GM18868 (cell line): Measurements from ENCODE around the gene ACCSL.

Experiments used
- ATAC-seq: cut with Tn5 transposase; IDR thresholded peaks from one replicate; pipeline ENCODE4 v1.9.1; 2021; ENCODE audit warnings: mild to moderate bottlenecking, moderate library complexity; ENCODE audit not compliant: unreplicated experiment

ACCSL gene

GRCh38 chr11:44017443-44018126, 30.2 kb upstream of the ACCSL start:
- ATAC-seq = no peak

- no peak for ATAC-seq
Observed at GRCh38 chr11:44018127-44018521, 29.7 kb upstream of the ACCSL start.

- ATAC-seq = no peak
Observed at GRCh38 chr11:44018829-44019228, 29.0 kb upstream of the ACCSL start.

- ATAC-seq = no peak
Observed at GRCh38 chr11:44024977-44025376, 22.8 kb upstream of the ACCSL start.

GRCh38 chr11:44025727-44026126, 22.1 kb upstream of the ACCSL start:
- no peak for ATAC-seq

GRCh38 chr11:44028401-44028800, 19.4 kb upstream of the ACCSL start:
- no peak for ATAC-seq

- ATAC-seq = no peak
Observed at GRCh38 chr11:44028816-44029506, 18.8 kb upstream of the ACCSL start.

GRCh38 chr11:44029507-44029845, 18.3 kb upstream of the ACCSL start:
- no peak for ATAC-seq

- ATAC-seq = no peak
Observed at GRCh38 chr11:44029977-44030911, 17.5 kb upstream of the ACCSL start.

GRCh38 chr11:44030996-44031395, 16.8 kb upstream of the ACCSL start:
- ATAC-seq = no peak

- ATAC-seq = no peak
Observed at GRCh38 chr11:44031549-44031948, 16.2 kb upstream of the ACCSL start.

GRCh38 chr11:44032299-44033085, 15.3 kb upstream of the ACCSL start:
- ATAC-seq = no peak

GRCh38 chr11:44033411-44033850, 14.3 kb upstream of the ACCSL start:
- no peak for ATAC-seq

GRCh38 chr11:44033856-44034255, 13.9 kb upstream of the ACCSL start:
- ATAC-seq = no peak

GRCh38 chr11:44034639-44035038, 13.1 kb upstream of the ACCSL start:
- ATAC-seq = no peak

- peak; percentile 91 for ATAC-seq
Observed at GRCh38 chr11:44036811-44037657, 10.7 kb upstream of the ACCSL start.

- ATAC-seq = no peak
Observed at GRCh38 chr11:44037658-44037998, 10.2 kb upstream of the ACCSL start.

GRCh38 chr11:44043157-44043556, 4.6 kb upstream of the ACCSL start:
- ATAC-seq = no peak

- no peak for ATAC-seq
Observed at GRCh38 chr11:44046182-44046581, 1.6 kb upstream of the ACCSL start.

GRCh38 chr11:44047298-44047697, 483 bp upstream of the ACCSL start:
- no peak for ATAC-seq
